HL-60/S4 treated with retinoic acid at 250 ng/mL for 4 days and 3 days (cell line): ENCODE results near the gene LORICRIN.

ENCODE experiments used
- in situ Hi-C: fragments of 300-500 bp; cut with MboI; formaldehyde crosslinking; loops from 2 replicates; pipeline ENCODE4 v1.7.0; 2022; ENCODE audit warnings: low sequenced_read_pairs

The LORICRIN gene

GRCh38 chr1:153293851-153294250 is 34.4 kb downstream of the LORICRIN start:
- in situ Hi-C loops, result no loop called here

- in situ Hi-C loops, result no loop called here
These were observed 42.8 kb downstream of the LORICRIN start for GRCh38 chr1:153302308-153302707.

GRCh38 chr1:153305682-153306081 is 46.2 kb downstream of the LORICRIN start:
- in situ Hi-C loops, result no loop called here

GRCh38 chr1:153306303-153307220 is 47.1 kb downstream of the LORICRIN start:
- in situ Hi-C loops, result no loop called here

- in situ Hi-C loops, result no loop called here
These were observed 47.7 kb downstream of the LORICRIN start for GRCh38 chr1:153307221-153307600.

GRCh38 chr1:153308540-153308939 is 49.1 kb downstream of the LORICRIN start:
- in situ Hi-C loops, result no loop called here

GRCh38 chr1:153309441-153309840 is 50.0 kb downstream of the LORICRIN start:
- in situ Hi-C loops, result no loop called here

- in situ Hi-C loops, result no loop called here
These were observed 51.0 kb downstream of the LORICRIN start for GRCh38 chr1:153310526-153310925.
